GM21825 (cell line): Measurements from ENCODE around the gene TIAM1.

Experiments
- ATAC-seq: cut with Tn5 transposase; IDR thresholded peaks from one replicate; pipeline ENCODE4 v1.9.1; 2021; ENCODE audit warnings: mild to moderate bottlenecking, moderate library complexity; ENCODE audit not compliant: unreplicated experiment

Gene TIAM1

DNA sequence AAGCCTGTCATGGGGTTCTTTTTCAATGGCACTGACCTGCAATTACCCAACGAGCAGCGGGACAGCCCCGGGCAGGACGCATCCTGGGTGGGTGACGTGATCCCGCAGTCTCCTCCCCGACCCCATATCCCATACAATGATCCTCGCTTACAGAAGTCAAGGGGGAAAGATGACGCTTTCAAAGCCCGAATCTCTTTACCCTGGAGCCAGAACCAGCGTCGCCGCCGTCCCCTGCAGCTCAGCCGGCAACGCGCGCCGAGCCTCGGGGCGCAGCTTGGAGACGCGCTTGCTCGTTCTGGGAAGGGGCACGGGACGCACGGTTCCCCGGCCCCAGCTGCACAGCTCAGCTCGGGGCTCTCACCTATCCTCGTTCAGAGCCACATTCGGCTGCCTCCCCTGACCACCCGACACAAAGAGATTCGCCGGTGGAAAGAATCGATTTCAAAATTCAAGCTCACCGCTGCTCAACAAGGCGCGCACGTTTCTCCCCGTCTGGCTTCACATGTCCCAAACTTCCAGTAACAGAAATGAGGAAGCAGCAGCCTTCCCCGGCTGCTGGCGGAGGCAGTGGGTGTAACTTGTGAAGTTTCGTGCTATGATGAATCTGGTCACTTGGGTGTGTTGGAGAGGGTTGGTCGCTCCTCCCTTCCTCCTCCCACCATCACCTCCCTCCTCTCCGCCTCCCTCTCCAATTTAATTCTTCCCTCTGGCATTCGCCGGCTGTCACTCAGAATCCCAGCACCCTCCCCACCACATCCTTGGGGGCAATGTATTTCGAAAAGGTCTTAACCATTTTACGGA, at the start of gene TIAM1:
TSS of gene TIAM1 (minus strand) at position 582 of the 801 bp plus-strand sequence. CDS start 77,289 bp downstream, outside the sequence.
- no peak for ATAC-seq

DNA sequence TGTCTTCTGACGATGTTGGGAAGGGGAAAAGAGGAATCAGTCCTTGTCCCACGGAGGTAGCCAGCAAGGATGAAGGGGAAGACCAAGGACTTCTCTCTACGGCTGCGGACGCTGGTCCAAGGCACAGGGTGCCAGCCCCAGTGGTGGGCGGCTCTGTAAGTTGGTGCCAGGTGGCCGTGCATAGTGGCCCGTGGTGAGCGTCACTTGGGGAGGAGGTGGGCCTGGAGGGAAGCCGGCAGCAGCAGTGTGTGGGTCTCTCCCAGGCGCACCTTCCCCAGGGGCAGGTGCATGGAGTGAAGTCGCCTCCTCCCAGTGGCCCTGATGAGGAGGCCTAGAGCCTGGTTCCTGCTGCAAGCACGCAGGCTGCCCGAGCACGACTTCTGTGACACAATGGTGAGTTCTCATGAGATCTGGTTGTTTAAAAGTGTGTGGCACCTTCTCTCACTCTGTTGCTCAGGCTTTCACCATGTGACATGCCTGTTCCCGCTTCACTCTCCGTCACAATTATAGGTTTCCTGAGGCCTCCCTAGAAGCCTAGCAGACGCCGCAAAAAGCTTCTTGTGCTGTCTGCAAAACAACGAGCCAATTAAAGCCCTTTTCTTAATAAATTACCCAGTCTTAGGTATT, 43.6 kb upstream of the TIAM1 start:
- no peak for ATAC-seq

DNA sequence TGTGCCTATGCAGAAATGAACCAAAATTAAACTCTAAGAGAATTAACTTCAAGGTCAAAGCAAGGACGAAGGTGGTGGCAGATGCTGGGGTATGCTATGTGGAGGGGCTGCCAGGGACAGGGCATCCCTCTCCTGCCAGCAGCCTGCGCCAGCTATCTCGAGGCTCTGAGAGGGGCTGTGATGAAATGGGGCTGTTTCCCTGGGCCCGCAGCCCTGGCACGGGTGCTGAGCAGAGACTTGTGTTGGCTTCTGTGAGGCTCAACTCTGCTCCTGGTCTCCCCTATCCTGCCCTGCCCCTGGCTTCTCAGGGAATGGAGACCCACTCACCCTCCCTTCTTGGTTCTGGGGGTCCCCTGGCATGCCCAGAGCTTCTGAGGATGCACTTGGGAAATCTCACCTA, 41.9 kb upstream of the TIAM1 start:
- ATAC-seq: no peak

DNA sequence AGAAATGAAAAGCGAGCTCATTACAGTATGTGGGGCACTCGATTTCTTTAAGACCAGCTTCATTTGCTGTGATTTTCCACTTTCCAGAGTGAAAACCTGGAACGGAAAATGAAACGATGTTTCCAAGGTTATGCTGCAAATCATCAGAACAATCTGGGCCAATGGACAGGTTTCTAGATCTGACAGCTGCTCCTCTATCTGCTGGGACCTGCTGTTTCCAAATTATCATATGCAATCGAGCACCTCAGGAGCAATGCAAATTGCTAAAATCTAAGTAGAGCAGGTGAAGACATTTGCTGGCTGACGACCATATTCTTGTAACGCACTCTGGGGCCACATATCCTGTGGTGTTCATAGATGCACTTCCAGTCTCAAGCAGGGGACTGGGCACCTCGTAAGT, 39.7 kb upstream of the TIAM1 start:
- no peak for ATAC-seq

DNA sequence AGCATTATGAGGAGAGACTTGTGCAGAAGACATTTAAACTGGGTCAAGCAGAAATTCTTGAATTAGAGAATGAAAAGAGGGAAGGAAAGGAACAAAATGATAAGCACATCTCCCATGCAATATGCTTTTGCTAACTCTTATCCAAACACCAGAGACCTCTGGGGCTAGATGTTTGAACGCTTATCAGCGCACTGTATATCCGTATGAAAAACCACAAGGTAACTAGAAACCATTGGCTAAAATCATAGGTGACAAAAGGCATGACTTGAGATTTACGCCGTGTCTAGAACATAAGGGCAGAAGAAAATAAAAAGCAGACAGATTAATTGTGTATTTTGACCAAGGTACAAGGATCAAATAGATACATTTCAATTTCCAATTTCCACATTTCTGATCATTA, 38.0 kb upstream of the TIAM1 start:
- no peak for ATAC-seq

DNA sequence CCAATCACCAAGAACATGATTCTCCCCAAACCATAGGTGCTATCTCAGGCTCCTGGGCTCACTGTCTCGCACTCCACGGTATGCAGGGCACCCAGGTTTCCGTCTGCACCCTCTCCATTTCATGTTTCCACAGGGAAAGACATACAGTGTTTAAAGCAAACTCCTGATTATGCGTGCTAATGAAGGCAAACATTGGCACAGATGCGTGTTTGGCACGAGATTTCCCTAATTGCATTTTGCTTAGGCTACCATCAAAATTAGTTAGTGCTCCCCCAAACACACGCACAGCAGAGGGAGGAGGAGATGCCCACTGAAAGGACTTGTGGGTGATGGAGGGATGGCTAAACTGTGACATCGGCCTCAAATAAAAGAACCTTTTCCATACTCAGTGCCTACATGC, 32.2 kb upstream of the TIAM1 start:
- ATAC-seq: no peak

DNA sequence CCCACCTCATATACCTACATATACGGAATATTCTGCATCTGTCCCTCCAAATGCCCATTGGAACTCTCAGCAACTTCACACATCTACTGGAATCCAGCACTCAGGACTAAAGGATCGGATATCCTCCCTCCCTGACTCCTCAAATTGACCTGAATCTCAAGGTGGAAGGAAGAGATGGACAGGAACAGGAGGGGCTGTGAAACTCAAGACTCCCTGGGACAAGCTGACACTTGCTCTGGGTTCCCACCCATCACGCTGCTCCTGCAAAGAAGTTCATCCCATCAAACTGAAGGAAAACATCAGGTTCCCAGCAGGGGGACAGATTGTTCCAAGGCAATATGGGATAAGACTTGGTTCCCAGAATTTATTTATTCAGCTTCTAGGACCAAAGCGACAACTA, 30.3 kb upstream of the TIAM1 start:
- no peak for ATAC-seq

GRCh38 chr21:31372471-31372765, 28.4 kb upstream of the TIAM1 start:
- ATAC-seq: no peak

DNA sequence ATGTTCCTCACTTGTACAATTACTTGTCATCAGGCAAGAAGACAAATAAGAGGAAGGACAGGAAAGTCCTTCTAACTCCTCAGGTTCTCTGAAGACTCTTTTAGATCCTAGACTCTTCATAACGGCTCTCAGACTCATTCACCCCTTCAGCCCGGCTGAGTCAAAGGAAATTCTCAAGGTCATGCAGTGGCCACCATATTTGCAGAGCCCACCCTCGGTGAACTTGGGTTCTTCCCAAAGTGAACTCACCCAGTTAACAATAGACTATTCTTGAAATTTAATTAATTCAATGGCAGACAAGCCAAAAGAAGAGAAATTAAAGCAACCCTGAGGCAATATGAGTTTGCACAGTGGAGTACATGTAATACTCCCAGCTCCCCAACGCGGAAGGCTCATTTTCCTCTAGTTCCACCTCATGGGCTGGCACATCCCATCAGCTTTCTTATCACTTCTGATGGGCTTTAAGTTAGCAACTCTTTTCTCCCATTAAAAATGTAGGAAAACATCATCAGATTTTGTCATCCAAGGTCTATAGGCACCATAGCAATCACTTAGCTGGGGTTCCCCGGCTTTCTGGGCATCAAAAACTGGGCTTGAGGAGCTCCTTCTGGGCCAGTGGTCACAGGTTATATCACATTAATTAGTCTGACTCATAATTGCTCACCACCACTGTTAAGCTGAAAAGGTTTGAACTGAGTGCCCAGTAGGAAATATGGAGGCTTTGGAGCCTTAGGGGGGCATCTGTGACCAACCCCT, 27.8 kb upstream of the TIAM1 start:
- no peak for ATAC-seq

GRCh38 chr21:31370893-31371544, 27.0 kb upstream of the TIAM1 start:
- ATAC-seq: no peak

GRCh38 chr21:31370281-31370892, 26.3 kb upstream of the TIAM1 start:
- no peak for ATAC-seq

DNA sequence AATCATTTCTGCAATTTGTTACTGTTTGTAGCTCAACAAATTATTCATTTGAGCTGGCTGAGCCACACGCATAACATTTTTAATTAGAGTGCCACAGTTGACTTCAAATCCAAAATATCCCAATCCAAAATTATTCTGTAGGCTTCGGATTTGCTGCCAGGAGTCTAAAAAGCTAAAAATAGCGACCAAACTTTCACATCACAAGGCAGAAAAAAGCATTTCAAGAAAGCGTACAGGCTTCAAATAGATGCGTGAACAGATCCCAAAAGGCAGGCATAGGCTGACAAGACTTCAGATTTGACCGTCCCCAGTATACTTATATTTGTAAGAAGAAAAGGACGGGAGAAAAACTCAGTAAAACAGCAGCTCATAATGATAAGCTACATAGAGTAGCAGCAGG, 24.3 kb upstream of the TIAM1 start:
- ATAC-seq: no peak

- no peak for ATAC-seq
Measured at GRCh38 chr21:31367801-31368200, 23.7 kb upstream of the TIAM1 start.

GRCh38 chr21:31366825-31367224, 22.8 kb upstream of the TIAM1 start:
- no peak for ATAC-seq

DNA sequence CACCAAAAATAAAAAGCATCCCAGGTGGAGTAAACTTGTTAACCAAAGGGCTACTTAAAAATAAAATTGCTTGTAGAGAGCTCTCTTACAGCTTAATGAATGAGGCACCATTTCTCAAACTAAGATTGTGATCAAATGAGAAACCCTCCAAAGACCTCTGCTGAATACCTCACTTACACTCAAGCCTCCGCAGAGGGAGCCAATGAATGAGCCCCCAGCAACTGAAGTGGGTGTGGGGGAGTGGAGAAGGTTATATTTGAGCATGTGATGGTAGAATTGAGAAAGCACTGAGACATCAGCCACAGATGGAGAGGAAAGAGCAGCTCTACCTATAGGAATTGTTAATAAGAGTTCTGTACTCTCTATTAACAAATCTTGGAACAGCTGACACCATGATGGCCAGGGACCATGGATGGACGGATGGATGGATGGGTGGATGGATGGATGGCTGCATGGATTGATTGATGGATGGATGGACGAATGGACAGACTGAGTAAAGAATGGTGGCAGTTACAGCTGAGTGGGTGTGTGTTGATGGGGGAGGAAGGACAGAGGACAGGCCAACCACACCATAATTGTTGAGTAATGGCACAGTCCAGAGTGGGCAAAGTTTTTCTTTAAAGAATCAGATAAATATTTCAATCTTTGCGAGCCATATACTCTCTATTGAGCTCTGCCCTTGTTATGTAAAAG, 20.3 kb upstream of the TIAM1 start:
- ATAC-seq: no peak

GRCh38 chr21:31363720-31364119, 19.7 kb upstream of the TIAM1 start:
- ATAC-seq: no peak

- no peak for ATAC-seq
Measured at GRCh38 chr21:31360717-31361116, 16.7 kb upstream of the TIAM1 start.

GRCh38 chr21:31358158-31358557, 14.1 kb upstream of the TIAM1 start:
- ATAC-seq: no peak

GRCh38 chr21:31356440-31356839, 12.4 kb upstream of the TIAM1 start:
- ATAC-seq: no peak

DNA sequence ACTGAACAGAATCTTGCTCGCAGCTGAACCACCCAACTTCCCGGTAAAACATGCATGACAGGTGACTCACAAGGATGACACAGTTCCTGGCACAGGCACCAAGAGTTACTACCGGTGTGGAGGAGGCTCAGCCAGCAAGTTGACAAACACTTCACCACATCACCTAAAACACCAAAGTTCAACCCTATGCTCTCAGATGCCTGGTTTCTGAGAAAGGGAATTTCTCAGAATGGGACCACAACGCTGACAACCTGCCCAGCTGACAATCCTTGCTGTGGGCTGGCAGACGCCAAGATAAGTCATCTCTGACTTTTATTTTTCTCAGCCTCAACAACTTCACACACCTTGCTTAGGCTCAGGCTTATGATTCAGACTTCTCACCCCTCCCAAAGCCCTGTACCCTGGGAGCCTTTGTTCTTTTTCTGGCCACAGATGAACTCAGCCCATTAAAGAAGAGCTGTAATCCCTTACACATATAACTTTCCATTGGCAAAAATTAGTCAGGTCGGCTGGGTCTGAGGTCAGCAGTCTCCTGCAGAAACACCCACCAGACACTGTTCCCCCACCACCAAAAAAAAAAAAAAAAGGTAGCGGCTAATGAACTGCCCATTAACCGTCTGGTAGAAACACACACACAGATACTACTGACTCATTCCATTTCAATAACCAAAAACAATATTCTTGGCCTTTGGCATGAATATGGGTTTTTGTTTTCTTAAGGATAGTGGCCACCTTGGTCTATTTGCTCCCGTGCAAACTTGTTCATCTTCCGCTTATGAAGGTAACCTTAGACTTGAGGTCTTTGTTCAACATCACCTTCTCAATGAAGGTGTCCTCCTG, 10.8 kb upstream of the TIAM1 start:
- ATAC-seq: no peak
